H1 (cell line): ENCODE data around the gene SGO2. TPM values are rescaled to one million over a fixed set of nuclear protein-coding genes. Genes with fewer than 3 reads are reported as not detected.

Source experiments
- CTCF ChIA-PET: fragments of 300-600 bp; sonication (Branson Sonifier 250); formaldehyde crosslinking; loops from one replicate; lab custom pipeline; 2021; ENCODE audit not compliant: partially characterized antibody; lab: Charles Lee
- POLR2A ChIA-PET: fragments of 300-600 bp; sonication (Branson Sonifier 250); formaldehyde crosslinking; loops from one replicate; lab custom pipeline; 2021; ENCODE audit warnings: inconsistent platforms; ENCODE audit not compliant: partially characterized antibody; lab: Charles Lee
- DNase-seq, 2 experiments: peaks; one replicate each; pipeline versions ENCODE4 v3.0.0 to v3.0.0-alpha.2; 2010 to 2022; ENCODE audit warnings: low spot score in 2 of 2, low read depth in 1 of 2, mixed read lengths in 1 of 2
- FAIRE-seq: peaks from 2 replicates; lab custom pipeline; 2011; peaks lifted over from hg19 to GRCh38; lab: Jason Lieb, UNC
- H2AFZ ChIP-seq: 2 replicates; pipeline ENCODE4 v1.8.1; 2012; ENCODE audit warnings: low read length, inconsistent platforms
- H2AK5ac ChIP-seq: 2 replicates; pipeline ENCODE4 v1.6.1; 2013; ENCODE audit warnings: low read depth, low read length
- H2BK120ac ChIP-seq: replicated peaks from 2 replicates; pipeline ENCODE3; 2013; ENCODE audit warnings: low read depth, low read length, inconsistent platforms
- H2BK12ac ChIP-seq: 2 replicates; pipeline ENCODE4 v1.6.1; 2013; ENCODE audit warnings: low read depth, low read length
- H2BK15ac ChIP-seq: 2 replicates; pipeline ENCODE4 v1.6.1; 2013; ENCODE audit warnings: low read length
- H2BK20ac ChIP-seq: 2 replicates; pipeline ENCODE4 v1.6.1; 2013; ENCODE audit warnings: low read length
- H2BK5ac ChIP-seq: 2 replicates; pipeline ENCODE4 v1.6.1; 2013; ENCODE audit warnings: low read depth, low read length
- H3K14ac ChIP-seq: 2 replicates; pipeline ENCODE4 v1.6.1; 2013; ENCODE audit warnings: inconsistent platforms; ENCODE audit not compliant: insufficient read length
- H3K18ac ChIP-seq: 2 replicates; pipeline ENCODE4 v1.6.1; 2013; ENCODE audit warnings: low read length; ENCODE audit errors: extremely low read depth
- H3K23ac ChIP-seq: 2 replicates; pipeline ENCODE4 v1.6.1; 2013; ENCODE audit warnings: inconsistent platforms; ENCODE audit not compliant: insufficient read length
- H3K23me2 ChIP-seq: 2 replicates; pipeline ENCODE4 v1.6.1; 2013; ENCODE audit warnings: low read depth, low read length
- H3K27ac ChIP-seq: 2 replicates; pipeline ENCODE4 v1.6.1; 2011; ENCODE audit warnings: low read depth, low read length, inconsistent platforms
- H3K27me3 ChIP-seq, 4 experiments: replicated peaks in 1 of 4; 1 replicate in 1 of 4; 2 replicates in 3 of 4; pipeline versions ENCODE4 v1.6.1 to v1.8.1; 2011 to 2013; ENCODE audit warnings: low read length in 3 of 4, mild to moderate bottlenecking in 3 of 4, inconsistent platforms in 2 of 4, mixed read lengths in 2 of 4, moderate library complexity in 1 of 4; ENCODE audit not compliant: control insufficient read depth in 3 of 4, insufficient read depth in 3 of 4; ENCODE audit errors: extremely low read depth in 1 of 4
- H3K36me3 ChIP-seq, 4 experiments: 2 replicates each; pipeline versions ENCODE4 v1.6.1 to v1.8.1; 2011 to 2013; ENCODE audit warnings: mild to moderate bottlenecking in 4 of 4, low read length in 3 of 4, moderate library complexity in 2 of 4, control low read depth in 1 of 4, inconsistent platforms in 1 of 4; ENCODE audit not compliant: insufficient read depth in 4 of 4, control insufficient read depth in 2 of 4
- H3K4ac ChIP-seq: replicated peaks from 2 replicates; pipeline ENCODE3; 2013; ENCODE audit warnings: low read length, low read depth, mixed read lengths, inconsistent platforms; ENCODE audit not compliant: insufficient read length
- H3K4me1 ChIP-seq, 4 experiments: replicated peaks in 1 of 4; 1 replicate in 1 of 4; 2 replicates in 3 of 4; pipeline versions ENCODE4 v1.6.1 to v1.8.1; 2011 to 2013; ENCODE audit warnings: low read length in 3 of 4, inconsistent platforms in 2 of 4, mixed read lengths in 1 of 4; ENCODE audit not compliant: insufficient read depth in 4 of 4, control insufficient read depth in 3 of 4
- H3K4me2 ChIP-seq, 2 experiments: 2 replicates each; pipeline versions ENCODE4 v1.6.1 to v1.8.1; 2011 to 2013; ENCODE audit warnings: low read depth in 2 of 2, low read length in 2 of 2, control low read depth in 1 of 2, inconsistent platforms in 1 of 2, mild to moderate bottlenecking in 1 of 2; ENCODE audit not compliant: insufficient read depth in 1 of 2
- H3K4me3 ChIP-seq, 4 experiments: fragments of 200-600, 300-600 bp in 1 of 4; sonication (generic), shearing (Covaris generic), sonication (Bioruptor Twin) in 1 of 4; 2 replicates each; pipeline versions ENCODE4 v1.5.1 to v1.8.1; 2011 to 2016; ENCODE audit warnings: low read length in 4 of 4, low read depth in 3 of 4, control low read depth in 2 of 4, inconsistent platforms in 2 of 4, mild to moderate bottlenecking in 2 of 4, mixed read lengths in 1 of 4, moderate library complexity in 1 of 4; ENCODE audit not compliant: insufficient read depth in 2 of 4; ENCODE audit errors: extremely low read depth in 1 of 4
- H3K56ac ChIP-seq: replicated peaks from 2 replicates; pipeline ENCODE3; 2013; ENCODE audit warnings: low read depth, mild to moderate bottlenecking, mixed read lengths, low read length, inconsistent platforms; ENCODE audit not compliant: insufficient read length
- H3K79me1 ChIP-seq: 2 replicates; pipeline ENCODE4 v1.6.1; 2013; ENCODE audit warnings: low read depth, low read length, control low read depth
- H3K79me2 ChIP-seq, 2 experiments: 2 replicates each; pipeline versions ENCODE4 v1.6.1 to v1.8.1; 2012 to 2013; ENCODE audit warnings: low read length in 2 of 2, mild to moderate bottlenecking in 2 of 2, inconsistent platforms in 1 of 2; ENCODE audit not compliant: insufficient read depth in 2 of 2, control insufficient read depth in 1 of 2
- H3K9ac ChIP-seq, 4 experiments: replicated peaks in 1 of 4; 1 replicate in 1 of 4; 2 replicates in 3 of 4; pipeline versions ENCODE4 v1.6.1 to v1.8.1; 2011 to 2013; ENCODE audit warnings: low read depth in 3 of 4, low read length in 3 of 4, control low read depth in 2 of 4, mild to moderate bottlenecking in 2 of 4, moderate library complexity in 2 of 4, inconsistent platforms in 1 of 4; ENCODE audit errors: extremely low read depth in 1 of 4
- H3K9me3 ChIP-seq, 2 experiments: 2 replicates each; pipeline versions ENCODE4 v1.6.1 to v1.8.1; 2012 to 2013; ENCODE audit warnings: mild to moderate bottlenecking in 2 of 2, moderate library complexity in 2 of 2, control low read depth in 1 of 2, inconsistent platforms in 1 of 2, low read depth in 1 of 2, low read length in 1 of 2, mixed read lengths in 1 of 2; ENCODE audit not compliant: insufficient read depth in 2 of 2
- H4K20me1 ChIP-seq, 2 experiments: replicated peaks in 1 of 2; 2 replicates each; pipeline versions ENCODE3 to v1.8.1; 2011 to 2013; ENCODE audit warnings: inconsistent platforms in 2 of 2, low read length in 2 of 2, mild to moderate bottlenecking in 1 of 2; ENCODE audit not compliant: insufficient read depth in 2 of 2, control insufficient read depth in 1 of 2
- H4K5ac ChIP-seq: 2 replicates; pipeline ENCODE4 v1.6.1; 2013; ENCODE audit warnings: low read length, low read depth, mixed read lengths, inconsistent platforms; ENCODE audit not compliant: insufficient read length
- H4K8ac ChIP-seq: 2 replicates; pipeline ENCODE4 v1.8.0; 2013; ENCODE audit warnings: mild to moderate bottlenecking, moderate library complexity, low read length, inconsistent platforms; ENCODE audit not compliant: insufficient read depth; ENCODE audit errors: extremely low read depth
- H4K91ac ChIP-seq: replicated peaks from 2 replicates; pipeline ENCODE3; 2013; ENCODE audit warnings: low read length, mixed read lengths, inconsistent platforms; ENCODE audit not compliant: insufficient read length
- ATF2 ChIP-seq: IDR thresholded peaks from 2 replicates; pipeline ENCODE4 v1.6.1; 2012; ENCODE audit warnings: low read length, inconsistent platforms
- ATF3 ChIP-seq: IDR thresholded peaks from 2 replicates; pipeline ENCODE4 v1.6.1; 2011; ENCODE audit warnings: low read depth, mild to moderate bottlenecking, low read length; ENCODE audit not compliant: insufficient read depth
- GABPA ChIP-seq: IDR thresholded peaks from 2 replicates; pipeline ENCODE4 v1.6.1; 2011; ENCODE audit warnings: mild to moderate bottlenecking, low read length, moderate library complexity, borderline replicate concordance; ENCODE audit not compliant: insufficient read depth
- RAD21 ChIP-seq, 2 experiments: IDR thresholded peaks in 1 of 2; conservative IDR thresholded peaks in 1 of 2; 2 replicates each; pipeline ENCODE4 v1.6.1; 2011; ENCODE audit warnings: low read depth in 2 of 2, low read length in 2 of 2, improper control_type of control experiment in 1 of 2, inconsistent platforms in 1 of 2, mild to moderate bottlenecking in 1 of 2, moderate library complexity in 1 of 2
- ZNF274 ChIP-seq: IDR thresholded peaks from 2 replicates; pipeline ENCODE4 v1.7.0; 2012; ENCODE audit warnings: low read length, borderline replicate concordance; ENCODE audit errors: extremely low read depth
- WGBS, 2 experiments: shearing (Covaris generic) in 1 of 2; methylation state at CpG; one replicate each; pipeline versions ENCODE4 v1.1.6 to v1.1.7; 2013 to 2015; ENCODE audit warnings: low lambda C conversion rate in 2 of 2, mixed read lengths in 2 of 2, inconsistent platforms in 1 of 2, low coverage in 1 of 2, missing lambda C conversion rate in 1 of 2; ENCODE audit not compliant: insufficient replicate concordance in 2 of 2, insufficient coverage in 1 of 2, insufficient read length in 1 of 2; ENCODE audit errors: extremely low coverage in 1 of 2, missing lambda C conversion rate in 1 of 2; 5-methylcytosine and 5-hydroxymethylcytosine counted together
- polyA plus RNA-seq, 7 experiments: library from polyadenylated mRNA; depleted of rRNA in 3 of 7; stranded (reverse) in 5 of 7; unstranded in 2 of 7; fragments of >200 nt in 5 of 7; fragments of 200-250 nt in 2 of 7; gene quantifications; 1 replicate in 5 of 7; 2 replicates in 1 of 7; 4 replicates in 1 of 7; pipeline versions ENCODE4 v1.2.1 to v1.2.3, GENCODE V29; 2011 to 2013; ENCODE audit warnings: missing spikeins in 2 of 7, mixed read lengths in 2 of 7
- total RNA-seq: library from RNA; stranded (reverse); fragmentation: NEBNext Ultra II Directional; extraction: Animal tissue kit (Norgen Biotek cat#: 25700); gene quantifications from 2 replicates; pipeline ENCODE4 v1.2.1, GENCODE V29; 2021

SGO2 gene
- total and polyA plus RNA-seq, 2 of the 8 experiments (the other 6 are each of a cell fraction or from before 2014, with no cell fraction given), result 2.4 to 33.2 TPM

- Histone ChIP-seq H3K4me2 (no peak overlapping the region), H2AFZ (no peak overlapping the region), H4K8ac (no peak overlapping the region), H3K4me1 (no peaks in the 10 kb centered on the region; a peak in 1 of 7 replicates), H3K23ac (no peak overlapping the region), H2BK15ac (no peak overlapping the region), H3K4ac (no peak overlapping the region), H2BK5ac (no peak overlapping the region), H3K4me3 (no peak overlapping the region), H4K5ac (no peak overlapping the region), H2BK120ac (no peak overlapping the region), H4K20me1 (no peaks in the 10 kb centered on the region), H3K56ac (no peak overlapping the region), H3K36me3 (peaks cover 0 to under 1% (median 0%) of the 10 kb centered on the region in 4 experiments; a peak in 1 of 8 replicates), H2BK20ac (no peak overlapping the region), H3K79me2 (no peaks in the 10 kb centered on the region), H4K91ac (no peak overlapping the region), H3K9me3 (no peaks in the 10 kb centered on the region), H3K9ac (no peak overlapping the region), H3K18ac (no peak overlapping the region), H3K79me1 (no peaks in the 10 kb centered on the region), H3K23me2 (no peaks in the 10 kb centered on the region), H3K27me3 (no peaks in the 10 kb centered on the region), H2BK12ac (no peak overlapping the region), H3K27ac (no peak overlapping the region), H3K14ac (no peak overlapping the region), H2AK5ac (no peak overlapping the region)
- POLR2A ChIA-PET, result interaction anchor here (0.7 kb wide), 1 partner anchor 10 kb away, joined by 3 read pairs; no protein-coding TSS in a partner anchor
- WGBS, 2 experiments, result 100% methylated on average over 1 of the region's 1 CpG; no CpG with 5 or more reads in 1 of the 2 experiments
- TF ChIP-seq GABPA (no peak), ATF3 (no peak), ZNF274 (no peak), ATF2 (no peak), RAD21 (IDR thresholded peaks at IDR 0.05 in 1 of 2, conservative IDR thresholded peaks at IDR 0.05 in 1 of 2; ENCODE audit: low read depth in 2 of 2, low read length in 2 of 2) (no peak)
- CTCF ChIA-PET, result interaction anchor here (0.7 to 4.5 kb wide), 3 partner anchors 10 to 13 kb away, joined by 3 to 22 read pairs (median 4); partner anchors contain the start of gene KCTD18
- DNase-seq (no peak), FAIRE-seq (no peak)
Measured at GRCh38 chr2:200496696-200497095, 29.3 kb upstream of the SGO2 start.
